GM10248 (cell line): Measurements from ENCODE around the gene ASB5.

Experiments
- CTCF ChIA-PET: fragments of 300-600 bp; sonication (Branson Sonifier 250); formaldehyde crosslinking; extraction: SDS; loops from one replicate; lab custom pipeline; 2021; ENCODE audit warnings: antibody characterized with exemption; lab: Yijun Ruan, JAX
- POLR2A ChIA-PET: fragments of 350-650 bp; sonication (Branson Sonifier 250); formaldehyde crosslinking; extraction: SDS; loops from one replicate; lab custom pipeline; 2020; ENCODE audit warnings: antibody characterized with exemption; lab: Yijun Ruan, JAX
- DNase-seq: peaks from one replicate; pipeline ENCODE4 v3.0.0; 2012; ENCODE audit errors: extremely low spot score
- TF ChIP-seq, protein P1 (sequence below): IDR thresholded peaks from 2 replicates; pipeline ENCODE4 v1.5.1; 2012; ENCODE audit warnings: mild to moderate bottlenecking, low read depth; ENCODE audit errors: extremely low read depth, missing control alignments, control extremely low read depth

Gene ASB5

DNA sequence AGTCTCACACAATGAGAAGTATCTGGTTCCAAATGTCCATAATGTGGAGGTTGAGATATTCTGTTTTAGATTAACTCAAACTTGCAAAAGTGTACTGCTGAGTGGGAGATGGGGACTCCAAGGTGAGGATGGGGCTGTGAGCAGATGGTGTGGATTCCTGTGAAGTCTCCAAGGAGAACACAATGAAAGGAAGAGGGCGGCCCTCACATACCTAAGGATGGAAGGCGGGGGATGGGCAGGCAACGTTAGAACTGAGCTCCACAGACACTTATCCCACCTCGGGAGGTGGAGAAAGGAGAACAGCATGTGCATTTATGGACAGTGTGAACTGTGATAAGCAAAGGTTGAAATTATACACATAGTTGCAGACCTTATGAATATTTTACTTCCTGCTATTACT is 63.7 kb downstream of the ASB5 start:
- TF ChIP-seq, protein P1, sequence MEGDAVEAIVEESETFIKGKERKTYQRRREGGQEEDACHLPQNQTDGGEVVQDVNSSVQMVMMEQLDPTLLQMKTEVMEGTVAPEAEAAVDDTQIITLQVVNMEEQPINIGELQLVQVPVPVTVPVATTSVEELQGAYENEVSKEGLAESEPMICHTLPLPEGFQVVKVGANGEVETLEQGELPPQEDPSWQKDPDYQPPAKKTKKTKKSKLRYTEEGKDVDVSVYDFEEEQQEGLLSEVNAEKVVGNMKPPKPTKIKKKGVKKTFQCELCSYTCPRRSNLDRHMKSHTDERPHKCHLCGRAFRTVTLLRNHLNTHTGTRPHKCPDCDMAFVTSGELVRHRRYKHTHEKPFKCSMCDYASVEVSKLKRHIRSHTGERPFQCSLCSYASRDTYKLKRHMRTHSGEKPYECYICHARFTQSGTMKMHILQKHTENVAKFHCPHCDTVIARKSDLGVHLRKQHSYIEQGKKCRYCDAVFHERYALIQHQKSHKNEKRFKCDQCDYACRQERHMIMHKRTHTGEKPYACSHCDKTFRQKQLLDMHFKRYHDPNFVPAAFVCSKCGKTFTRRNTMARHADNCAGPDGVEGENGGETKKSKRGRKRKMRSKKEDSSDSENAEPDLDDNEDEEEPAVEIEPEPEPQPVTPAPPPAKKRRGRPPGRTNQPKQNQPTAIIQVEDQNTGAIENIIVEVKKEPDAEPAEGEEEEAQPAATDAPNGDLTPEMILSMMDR: no peak
- ChIA-PET CTCF (no interaction called here), POLR2A (no interaction called here)
- no peak for DNase-seq

DNA sequence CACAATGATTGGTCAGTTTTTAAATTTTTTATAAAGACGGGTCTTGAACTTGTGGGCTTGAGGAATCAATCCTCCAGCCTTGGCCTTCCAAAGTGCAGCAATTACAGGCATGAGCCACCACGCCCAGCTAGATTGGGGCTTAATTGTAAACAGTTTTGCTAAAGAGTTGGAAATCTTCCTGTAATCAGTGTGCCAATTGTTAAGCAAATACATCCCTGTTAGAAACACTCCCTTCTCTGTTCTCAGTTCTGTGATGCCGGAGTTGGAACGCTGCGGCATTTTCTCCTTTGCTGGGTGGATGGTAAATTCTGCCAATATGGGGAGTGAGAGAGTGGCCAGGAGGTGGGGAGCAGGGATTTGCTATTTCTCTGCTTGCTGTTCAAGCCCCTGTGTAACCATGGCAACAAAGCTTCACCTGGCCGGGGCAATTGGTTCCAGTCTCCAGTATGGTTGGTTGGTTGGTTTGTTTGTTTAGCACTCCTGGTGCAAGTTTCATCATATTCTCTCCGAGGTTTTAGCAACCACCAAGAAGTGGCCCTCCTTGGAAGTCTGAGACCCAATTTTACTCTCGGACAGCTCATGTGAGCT is 70.6 kb downstream of the ASB5 start:
- no peak for DNase-seq
- ChIA-PET POLR2A (no interaction called here), CTCF (no interaction called here)
- TF ChIP-seq, protein P1: no peak

DNA sequence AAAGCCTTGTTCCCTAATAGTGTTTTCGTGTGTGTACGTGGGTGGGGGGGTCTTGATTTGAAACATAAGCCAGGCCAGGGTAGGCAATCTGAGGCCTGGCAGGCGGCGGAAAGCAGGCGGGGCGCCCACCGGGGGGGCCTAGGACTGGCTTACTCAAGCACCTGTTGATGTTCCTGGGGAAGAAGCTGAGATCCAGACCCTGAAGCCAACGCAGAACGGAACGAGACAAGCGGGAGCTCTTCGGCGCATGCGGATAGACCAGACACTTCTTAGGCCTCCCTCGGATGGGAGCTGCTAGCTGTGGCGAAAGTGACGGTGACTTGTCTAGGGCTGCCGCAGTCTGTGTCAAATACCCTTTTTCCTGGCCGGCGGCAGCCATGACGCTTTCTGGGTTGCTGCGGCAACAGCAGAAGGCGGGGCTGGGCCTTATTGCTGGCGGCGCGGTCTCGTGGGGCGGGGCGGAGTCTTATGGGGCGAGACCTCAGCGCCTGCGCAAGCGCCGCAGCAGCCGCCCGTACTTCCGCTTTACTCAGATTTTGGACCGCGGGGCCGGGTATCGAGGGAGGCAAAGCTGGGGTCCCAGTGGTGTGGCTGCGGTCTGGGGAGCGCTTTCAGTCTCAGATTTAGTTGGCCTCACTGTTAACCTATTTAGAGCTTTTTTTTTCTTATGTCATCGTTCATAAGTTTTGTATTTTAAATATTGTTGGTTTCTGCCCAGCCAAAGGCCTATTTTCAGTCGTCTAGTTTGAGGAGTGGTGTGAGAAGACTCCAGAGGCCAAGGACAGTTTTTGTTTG is 73.6 kb downstream of the ASB5 start, which contains the start of gene SPATA4:
Gene SPATA4, minus strand, starts transcription at position 402 of the 795 bp plus-strand sequence. Its CDS starts 23 bp downstream, at position 379.
- TF ChIP-seq, protein P1: no peak
- peak; percentile 95 for DNase-seq
- ChIA-PET CTCF (interaction anchor here (0.6 to 1.8 kb wide), 7 partner anchors 9 to 145 kb away, joined by 3 to 6 read pairs (median 4); no protein-coding TSS in a partner anchor), POLR2A (no interaction called here)

DNA sequence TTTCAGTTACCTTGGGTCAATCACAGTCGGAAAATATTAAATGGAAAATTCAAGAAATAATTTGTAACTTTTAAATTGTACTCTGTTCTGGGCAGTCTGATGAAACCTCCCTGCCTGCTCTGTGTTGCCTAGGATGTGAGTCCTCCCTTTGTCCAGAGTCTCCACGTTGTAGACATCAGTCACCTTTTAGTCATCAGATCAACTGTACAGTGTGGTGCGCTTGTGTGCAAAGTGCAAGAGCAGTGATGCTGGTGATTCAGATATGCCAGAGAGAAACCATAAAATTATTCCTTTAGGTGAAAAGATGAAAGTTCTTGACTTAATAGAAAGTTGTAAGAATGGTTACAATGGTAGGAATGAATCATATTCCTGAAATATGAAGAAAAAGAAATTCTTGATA is 75.1 kb downstream of the ASB5 start:
- no peak for DNase-seq
- ChIA-PET POLR2A (no interaction called here), CTCF (no interaction called here)
- TF ChIP-seq, protein P1: no peak

DNA sequence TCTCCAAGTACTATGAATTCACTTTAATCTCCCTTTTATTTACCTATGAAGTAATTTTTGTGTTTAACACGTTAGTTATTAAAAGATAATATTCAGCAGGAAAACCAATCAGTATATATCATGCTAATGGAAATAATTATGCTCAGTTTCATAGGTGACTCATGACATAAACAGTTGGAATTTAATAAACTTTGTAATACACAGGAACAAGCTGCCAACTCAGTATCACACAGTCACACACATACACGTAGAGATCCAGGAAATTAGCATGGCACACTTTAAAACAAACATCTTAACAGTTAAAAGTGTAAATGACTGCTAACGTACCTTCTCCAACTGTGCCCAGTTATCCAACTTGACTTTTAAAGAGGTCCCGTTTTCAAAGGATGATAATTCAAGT is 75.9 kb downstream of the ASB5 start:
- TF ChIP-seq, protein P1: no peak
- DNase-seq: no peak
- POLR2A ChIA-PET: no interaction called here
- CTCF ChIA-PET: no interaction called here

DNA sequence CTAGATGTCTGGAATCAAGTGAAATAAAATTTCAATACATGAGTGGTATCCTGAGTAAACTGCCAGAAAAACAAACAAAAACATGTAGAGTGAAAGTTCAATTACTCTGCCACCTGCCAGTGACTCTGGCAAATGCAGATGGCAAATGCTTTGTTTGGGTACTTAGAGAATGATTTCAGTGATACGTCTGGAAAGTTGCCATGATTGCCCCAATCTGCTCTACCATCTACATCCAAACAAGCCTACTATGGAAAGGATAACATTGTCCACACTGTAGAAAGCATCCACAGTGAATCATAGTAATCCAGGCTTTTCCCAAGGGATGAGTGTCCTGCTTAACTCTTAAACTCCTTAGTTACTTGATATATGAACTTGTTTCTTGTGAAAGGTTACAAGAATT is 77.0 kb downstream of the ASB5 start:
- CTCF ChIA-PET: no interaction called here
- DNase-seq: no peak
- POLR2A ChIA-PET: no interaction called here
- TF ChIP-seq, protein P1: no peak
